Activated CD8-positive, alpha-beta memory T cell treated with anti-CD3 and anti-CD28 coated beads, Interleukin-2, amount 10 ng/mL, durations not matched to agents 7 days and 5 days (primary cell): ENCODE results near the gene CDSN. TPM values are rescaled to one million over a fixed set of nuclear protein-coding genes. Genes with fewer than 3 reads are reported as not detected.

Source experiments
- ATAC-seq: fragments of 150-1000 bp; cut with Tn5 transposase; one replicate; pipeline ENCODE4 v1.10.0; 2021; ENCODE audit warnings: moderate library complexity
- CTCF ChIA-PET: fragments of 350-600 bp; sonication (Branson Sonifier 250); formaldehyde crosslinking; loops from one replicate; lab custom pipeline; 2021; ENCODE audit warnings: antibody characterized with exemption; lab: Charles Lee
- DNase-seq: peaks from one replicate; pipeline ENCODE4 v3.0.0-alpha.2; 2020
- H3K27ac Mint-ChIP-seq: one replicate; pipeline ENCODE4 v1.8.0; 2021; ENCODE audit warnings: mild to moderate bottlenecking, mixed read lengths
- H3K27me3 Mint-ChIP-seq: one replicate; pipeline ENCODE4 v1.8.0; 2021; ENCODE audit warnings: mixed read lengths
- H3K36me3 Mint-ChIP-seq: one replicate; pipeline ENCODE4 v1.8.0; 2021; ENCODE audit warnings: mild to moderate bottlenecking, mixed read lengths
- H3K4me1 Mint-ChIP-seq: one replicate; pipeline ENCODE4 v1.8.0; 2021; ENCODE audit warnings: mixed read lengths
- H3K4me3 Mint-ChIP-seq: one replicate; pipeline ENCODE4 v1.8.0; 2021; ENCODE audit warnings: mild to moderate bottlenecking, moderate library complexity, mixed read lengths
- H3K9me3 Mint-ChIP-seq: one replicate; pipeline ENCODE4 v1.8.0; 2022; ENCODE audit warnings: low read depth, mixed read lengths
- total RNA-seq, 2 experiments: library from RNA; stranded (reverse); gene quantifications; one replicate each; pipeline ENCODE4 v1.2.3, GENCODE V29; 2021

CDSN gene
- total RNA-seq, 2 experiments from 2014 or later: not detected

DNA sequence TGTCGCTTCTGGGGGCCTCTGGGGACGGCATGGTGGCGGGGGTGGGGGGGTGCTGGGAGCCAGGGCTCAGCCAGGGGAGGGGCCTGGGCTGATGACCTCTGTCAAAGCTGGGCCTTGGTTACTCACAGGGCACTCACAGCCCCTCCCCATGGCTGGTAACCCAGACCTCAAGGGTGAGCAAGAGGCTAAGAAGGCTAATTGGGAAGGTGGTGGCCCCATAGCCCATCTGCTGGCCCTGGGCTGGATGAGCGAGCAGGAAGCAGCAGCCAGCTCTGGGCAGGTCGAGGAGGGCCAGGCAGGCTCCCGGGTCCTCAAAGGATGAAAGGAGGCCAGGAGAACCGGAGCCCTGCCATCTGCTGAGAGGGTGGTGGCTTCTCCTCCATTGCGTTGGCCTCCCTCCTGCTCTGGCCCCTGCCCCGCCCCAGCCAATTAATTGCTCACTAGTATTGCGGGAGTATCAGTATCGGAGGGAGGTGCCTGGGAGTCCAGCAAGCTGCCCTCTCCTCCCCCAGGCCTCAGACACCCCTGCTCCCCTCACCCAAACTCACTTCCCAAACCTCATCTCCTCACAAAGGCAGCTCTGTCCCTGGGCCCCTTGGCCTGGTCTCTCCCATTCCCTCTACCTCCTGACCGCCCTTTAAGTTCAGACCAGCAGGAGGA, 1.0 kb upstream of the CDSN start:
- Mint-ChIP-seq H3K9me3 (no peaks in the 10 kb centered on the region), H3K27me3 (peaks cover 12% of the 10 kb centered on the region), H3K4me1 (no peaks in the 10 kb centered on the region), H3K36me3 (no peaks in the 10 kb centered on the region), H3K4me3 (no peak overlapping the region), H3K27ac (no peak overlapping the region)
- DNase-seq (no peak), ATAC-seq (no peak)
- CTCF ChIA-PET: interaction anchor here (0.9 kb wide), 1 partner anchor 11 kb away, joined by 3 read pairs; no protein-coding TSS in a partner anchor

DNA sequence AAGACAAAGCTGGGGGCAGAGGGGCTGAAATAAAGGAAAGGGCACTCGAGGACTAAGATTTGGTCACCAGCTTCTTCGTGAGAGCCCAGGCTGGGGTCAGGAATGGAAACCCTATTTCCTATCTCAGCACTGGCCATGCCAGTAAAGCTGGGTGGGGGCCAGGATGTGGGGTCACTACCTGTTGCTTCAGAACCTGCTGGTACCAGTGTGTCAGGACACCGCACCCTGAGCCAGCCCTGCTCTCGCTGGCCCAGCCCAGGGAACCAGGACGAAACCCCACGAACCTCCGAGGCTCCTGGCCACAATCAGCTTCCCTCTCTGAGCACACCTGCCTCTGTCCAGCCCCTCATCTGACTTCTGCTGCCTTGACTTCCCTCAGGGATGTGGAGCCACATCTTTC, 2.1 kb downstream of the CDSN start:
- no peaks in the 10 kb centered on the region for H3K4me1 Mint-ChIP-seq
- ATAC-seq (no peak), DNase-seq (no peak)
- no peaks in the 10 kb centered on the region for H3K9me3 Mint-ChIP-seq
- no peak overlapping the region for H3K4me3 Mint-ChIP-seq
- peaks cover 31% of the 10 kb centered on the region for H3K27me3 Mint-ChIP-seq
- H3K36me3 Mint-ChIP-seq: no peaks in the 10 kb centered on the region
- CTCF ChIA-PET: interaction anchor here (0.7 to 1.9 kb wide), 4 partner anchors 11 to 326 kb away, joined by 3 to 4 read pairs (median 4); no protein-coding TSS in a partner anchor
- H3K27ac Mint-ChIP-seq: no peak overlapping the region

GRCh38 chr6:31116661-31117385, 3.4 kb downstream of the CDSN start:
- no peaks in the 10 kb centered on the region for H3K4me1 Mint-ChIP-seq
- DNase-seq (no peak), ATAC-seq (no peak)
- no peak overlapping the region for H3K4me3 Mint-ChIP-seq
- H3K27ac Mint-ChIP-seq: no peak overlapping the region
- CTCF ChIA-PET: interaction anchor here (1.1 to 1.7 kb wide), 2 partner anchors 12 to 14 kb away, joined by 3 to 4 read pairs; no protein-coding TSS in a partner anchor
- H3K9me3 Mint-ChIP-seq: no peaks in the 10 kb centered on the region
- no peaks in the 10 kb centered on the region for H3K36me3 Mint-ChIP-seq
- peaks cover 35% of the 10 kb centered on the region for H3K27me3 Mint-ChIP-seq

DNA sequence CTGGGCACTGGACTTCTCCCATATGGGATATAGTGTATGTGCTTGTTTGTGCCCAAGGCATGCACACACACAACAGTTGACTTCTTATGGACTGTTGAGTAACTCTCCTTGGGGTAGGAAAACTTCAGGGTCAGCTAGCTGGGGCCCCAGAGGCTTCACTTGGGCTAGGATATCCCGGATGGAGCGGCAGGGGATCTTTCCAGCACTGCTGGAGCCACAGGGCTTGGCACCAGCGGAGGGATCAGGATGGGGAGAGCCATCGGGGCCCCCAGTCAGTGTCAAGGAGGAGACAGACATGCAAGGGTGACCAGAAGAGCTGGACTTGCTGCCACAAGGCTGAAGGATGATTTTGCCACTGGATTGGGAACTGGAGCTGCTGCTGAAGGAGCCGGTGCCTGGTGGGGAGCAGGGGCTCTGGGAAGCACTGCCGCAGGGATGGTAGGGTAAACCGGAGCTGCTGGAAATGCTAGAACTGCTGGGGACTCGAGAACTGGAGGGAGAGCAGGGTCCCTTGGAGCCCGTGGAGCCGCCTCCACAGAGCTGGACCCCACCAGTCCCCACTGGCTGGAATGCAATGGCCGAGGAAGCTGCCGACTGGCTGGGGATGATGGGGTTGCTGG, 4.2 kb downstream of the CDSN start:
- no peaks in the 10 kb centered on the region for H3K9me3 Mint-ChIP-seq
- H3K36me3 Mint-ChIP-seq: no peaks in the 10 kb centered on the region
- no peaks in the 10 kb centered on the region for H3K4me1 Mint-ChIP-seq
- ATAC-seq: no peak
- peaks cover 31% of the 10 kb centered on the region for H3K27me3 Mint-ChIP-seq
- CTCF ChIA-PET: interaction anchor here (0.7 to 1.3 kb wide), 3 partner anchors 9 to 43 kb away, joined by 3 read pairs; no protein-coding TSS in a partner anchor
- DNase-seq: no peak
- no peak overlapping the region for H3K4me3 Mint-ChIP-seq
- H3K27ac Mint-ChIP-seq: no peak overlapping the region

DNA sequence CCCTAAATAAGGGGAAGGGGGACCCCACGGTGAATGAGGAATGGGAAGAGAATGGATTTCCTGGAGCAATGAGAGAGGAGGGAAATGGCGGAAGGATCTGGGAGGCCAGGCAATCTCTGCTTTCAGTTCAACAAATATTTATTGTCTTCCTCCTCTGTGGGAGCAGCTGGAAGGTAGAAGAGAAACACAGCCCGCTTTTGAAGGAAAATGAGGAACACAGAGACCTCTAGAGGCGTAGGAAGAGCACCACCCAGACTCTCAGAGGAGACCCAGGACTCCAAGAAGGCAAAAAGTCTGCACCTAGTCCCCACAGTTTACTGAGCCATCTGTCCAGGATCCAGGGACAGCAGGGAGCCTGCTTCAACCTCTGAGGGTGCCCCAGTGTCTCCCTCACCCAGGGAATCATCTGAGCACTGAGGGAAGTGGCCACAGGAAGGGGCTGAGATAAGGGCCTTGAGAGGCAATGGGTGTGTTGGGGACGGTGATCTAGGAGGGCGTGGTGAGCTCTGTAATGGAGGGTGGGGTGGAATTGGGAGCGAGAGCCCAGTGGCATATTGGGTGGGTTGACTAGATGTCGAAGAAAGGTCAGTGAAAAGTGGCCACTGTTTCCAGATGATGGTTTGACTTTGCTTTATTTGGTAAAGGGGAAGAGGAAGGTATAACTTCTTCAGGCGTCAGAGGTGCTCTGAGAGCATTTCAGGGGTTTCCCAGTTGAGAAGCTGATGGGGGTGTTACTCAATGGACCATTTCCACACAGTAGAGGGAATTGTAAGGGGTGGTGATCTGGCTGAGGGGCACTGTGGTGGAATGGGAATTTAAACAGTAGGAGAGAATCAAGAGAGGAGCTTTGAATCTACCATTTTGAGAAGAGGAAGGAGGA, 5.0 kb downstream of the CDSN start:
- H3K27me3 Mint-ChIP-seq: peaks cover 36% of the 10 kb centered on the region
- DNase-seq (no peak), ATAC-seq (no peak)
- CTCF ChIA-PET: interaction anchor here (0.7 to 1.3 kb wide), 2 partner anchors 9 to 42 kb away, joined by 3 read pairs; no protein-coding TSS in a partner anchor
- H3K4me3 Mint-ChIP-seq: no peak overlapping the region
- H3K27ac Mint-ChIP-seq: no peak overlapping the region
- no peaks in the 10 kb centered on the region for H3K9me3 Mint-ChIP-seq
- H3K4me1 Mint-ChIP-seq: no peaks in the 10 kb centered on the region
- no peaks in the 10 kb centered on the region for H3K36me3 Mint-ChIP-seq

DNA sequence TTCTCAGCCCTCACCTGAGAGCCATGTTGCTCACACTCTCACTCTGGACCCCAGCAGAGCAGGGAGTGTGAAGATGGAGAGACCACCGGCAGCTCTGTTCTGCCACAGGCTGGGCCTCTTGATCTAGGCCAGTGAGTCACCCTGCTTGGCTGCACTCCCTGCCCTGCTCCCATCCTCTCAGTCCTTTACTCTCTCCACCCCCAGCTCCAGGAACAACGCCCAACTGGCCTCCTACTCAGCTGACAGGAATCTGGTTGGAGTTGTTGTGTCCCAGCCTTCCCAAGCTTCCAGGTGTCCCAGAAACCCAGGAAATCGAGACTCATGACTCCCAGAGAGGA, 5.7 kb downstream of the CDSN start, which contains the start of gene PSORS1C1:
PSORS1C1 (plus strand) TSS at position 260 of the 338 bp plus-strand sequence. CDS start 14,833 bp downstream, outside the sequence.
- no peaks in the 10 kb centered on the region for H3K9me3 Mint-ChIP-seq
- ATAC-seq (no peak), DNase-seq (no peak)
- no peaks in the 10 kb centered on the region for H3K36me3 Mint-ChIP-seq
- peaks cover 40% of the 10 kb centered on the region for H3K27me3 Mint-ChIP-seq
- CTCF ChIA-PET: no interaction called here
- H3K27ac Mint-ChIP-seq: no peak within 1 kb of the TSS
- no peak within 1 kb of the TSS for H3K4me3 Mint-ChIP-seq
- no peaks in the 10 kb centered on the region for H3K4me1 Mint-ChIP-seq

- no peak overlapping the region for H3K27ac Mint-ChIP-seq
- H3K36me3 Mint-ChIP-seq: no peaks in the 10 kb centered on the region
- no peak for DNase-seq
- ATAC-seq: no peak
- CTCF ChIA-PET: no interaction called here
- H3K9me3 Mint-ChIP-seq: no peaks in the 10 kb centered on the region
- no peak overlapping the region for H3K4me3 Mint-ChIP-seq
- H3K4me1 Mint-ChIP-seq: no peaks in the 10 kb centered on the region
- H3K27me3 Mint-ChIP-seq: peaks cover 37% of the 10 kb centered on the region
These were observed 6.2 kb downstream of the CDSN start for GRCh38 chr6:31113861-31114540.

GRCh38 chr6:31112478-31112877, 7.8 kb downstream of the CDSN start, which contains the start of gene C6orf15:
Gene C6orf15 (minus strand): TSS chr6:31112575. CDS start chr6:31112555, 20 bp downstream.
- H3K9me3 Mint-ChIP-seq: no peaks in the 10 kb centered on the region
- CTCF ChIA-PET: interaction anchor here (1.5 kb wide), 1 partner anchor 33 kb away, joined by 3 read pairs; no protein-coding TSS in a partner anchor
- no peak within 1 kb of the TSS for H3K27ac Mint-ChIP-seq
- DNase-seq (no peak), ATAC-seq (no peak)
- H3K27me3 Mint-ChIP-seq: peaks cover 35% of the 10 kb centered on the region
- H3K36me3 Mint-ChIP-seq: no peaks in the 10 kb centered on the region
- no peak within 1 kb of the TSS for H3K4me3 Mint-ChIP-seq
- H3K4me1 Mint-ChIP-seq: no peaks in the 10 kb centered on the region

DNA sequence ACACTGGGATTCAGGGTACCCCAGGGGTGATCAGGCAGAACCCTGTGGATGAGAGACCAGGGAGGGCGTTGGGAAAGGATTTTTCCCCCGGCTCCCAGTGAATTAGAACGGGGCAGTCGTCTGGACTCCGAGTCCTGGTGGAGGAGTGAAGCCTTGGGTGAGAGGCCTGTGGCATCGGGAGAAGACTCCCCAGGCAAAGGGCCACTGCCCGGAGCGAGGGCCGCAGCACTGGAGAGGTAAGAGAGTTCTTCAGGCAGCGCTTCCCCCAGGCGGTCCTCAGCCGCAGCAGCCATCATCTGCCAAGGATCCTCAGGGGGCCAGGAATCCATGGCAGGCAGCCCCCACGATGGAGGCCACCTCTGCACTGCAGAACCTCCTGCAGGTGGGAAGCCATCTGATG, 8.5 kb downstream of the CDSN start:
- ATAC-seq (no peak), DNase-seq (no peak)
- no peak overlapping the region for H3K27ac Mint-ChIP-seq
- H3K36me3 Mint-ChIP-seq: no peaks in the 10 kb centered on the region
- H3K4me3 Mint-ChIP-seq: no peak overlapping the region
- H3K4me1 Mint-ChIP-seq: no peaks in the 10 kb centered on the region
- CTCF ChIA-PET: interaction anchor here (1.5 kb wide), 1 partner anchor 32 kb away, joined by 3 read pairs; no protein-coding TSS in a partner anchor
- peaks cover 32% of the 10 kb centered on the region for H3K27me3 Mint-ChIP-seq
- H3K9me3 Mint-ChIP-seq: no peaks in the 10 kb centered on the region

GRCh38 chr6:31110825-31111582, 9.2 kb downstream of the CDSN start:
- H3K4me1 Mint-ChIP-seq: no peaks in the 10 kb centered on the region
- no peak overlapping the region for H3K27ac Mint-ChIP-seq
- CTCF ChIA-PET: interaction anchor here (0.7 kb wide), 1 partner anchor 10 kb away, joined by 3 read pairs; no protein-coding TSS in a partner anchor
- H3K36me3 Mint-ChIP-seq: no peaks in the 10 kb centered on the region
- H3K27me3 Mint-ChIP-seq: peaks cover 33% of the 10 kb centered on the region
- no peak overlapping the region for H3K4me3 Mint-ChIP-seq
- no peaks in the 10 kb centered on the region for H3K9me3 Mint-ChIP-seq
- no peak for DNase-seq
- no peak for ATAC-seq

- Mint-ChIP-seq H3K4me3 (no peak overlapping the region), H3K27ac (no peak overlapping the region), H3K27me3 (peaks cover 14% of the 10 kb centered on the region), H3K4me1 (no peaks in the 10 kb centered on the region), H3K36me3 (no peaks in the 10 kb centered on the region), H3K9me3 (no peaks in the 10 kb centered on the region)
- ATAC-seq: no peak
- CTCF ChIA-PET: no interaction called here
- DNase-seq: no peak
These were observed 13.2 kb downstream of the CDSN start for GRCh38 chr6:31107052-31107451.
